GM21825 (cell line): ENCODE data around the gene RNF20.
"Not testable (repeated sequence)": the region's sequence is repeated elsewhere in the genome, so short reads cannot be mapped to it uniquely, and the experiment has no call there.

Experiments
- ATAC-seq: cut with Tn5 transposase; IDR thresholded peaks from one replicate; pipeline ENCODE4 v1.9.1; 2021; ENCODE audit warnings: mild to moderate bottlenecking, moderate library complexity; ENCODE audit not compliant: unreplicated experiment

Gene RNF20

GRCh38 chr9:101536351-101536750, 2.7 kb downstream of the RNF20 start:
- ATAC-seq, result no peak

DNA sequence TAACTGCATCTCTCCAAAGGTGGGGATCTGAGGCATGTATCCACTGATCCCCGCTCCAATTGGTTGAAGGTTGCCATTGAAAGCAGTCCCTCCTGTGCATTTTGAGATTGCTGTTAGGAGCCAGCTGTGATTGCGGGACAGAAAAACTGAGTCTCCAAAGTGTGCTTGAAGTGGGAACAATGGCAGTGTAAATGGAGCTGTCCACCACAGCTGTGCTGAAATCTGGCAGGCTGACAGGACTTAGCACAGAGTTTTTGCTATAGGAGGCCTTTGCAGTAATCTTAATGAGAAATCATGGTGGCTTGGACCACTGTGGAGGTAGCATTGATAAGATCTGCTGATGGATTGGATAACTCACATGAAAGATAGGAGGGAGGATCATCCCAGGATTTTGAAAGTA, 3.3 kb downstream of the RNF20 start:
- no peak for ATAC-seq

DNA sequence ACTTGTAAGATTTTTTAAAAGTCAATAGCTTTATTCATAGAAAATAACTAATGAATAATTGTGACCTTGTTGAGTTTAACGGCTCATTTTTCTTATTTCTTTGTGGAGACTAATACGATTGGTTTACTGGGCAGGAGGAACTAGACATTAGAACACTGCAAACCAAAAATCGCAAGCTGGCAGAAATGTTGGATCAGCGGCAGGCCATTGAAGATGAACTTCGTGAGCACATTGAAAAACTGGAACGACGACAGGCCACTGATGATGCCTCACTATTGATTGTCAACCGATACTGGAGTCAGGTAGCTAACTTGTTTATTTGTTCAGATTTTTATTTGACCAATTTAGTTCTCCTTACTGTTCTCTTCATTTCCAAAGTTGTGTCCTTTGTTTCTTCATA, 6.4 kb downstream of the RNF20 start:
- no peak for ATAC-seq

DNA sequence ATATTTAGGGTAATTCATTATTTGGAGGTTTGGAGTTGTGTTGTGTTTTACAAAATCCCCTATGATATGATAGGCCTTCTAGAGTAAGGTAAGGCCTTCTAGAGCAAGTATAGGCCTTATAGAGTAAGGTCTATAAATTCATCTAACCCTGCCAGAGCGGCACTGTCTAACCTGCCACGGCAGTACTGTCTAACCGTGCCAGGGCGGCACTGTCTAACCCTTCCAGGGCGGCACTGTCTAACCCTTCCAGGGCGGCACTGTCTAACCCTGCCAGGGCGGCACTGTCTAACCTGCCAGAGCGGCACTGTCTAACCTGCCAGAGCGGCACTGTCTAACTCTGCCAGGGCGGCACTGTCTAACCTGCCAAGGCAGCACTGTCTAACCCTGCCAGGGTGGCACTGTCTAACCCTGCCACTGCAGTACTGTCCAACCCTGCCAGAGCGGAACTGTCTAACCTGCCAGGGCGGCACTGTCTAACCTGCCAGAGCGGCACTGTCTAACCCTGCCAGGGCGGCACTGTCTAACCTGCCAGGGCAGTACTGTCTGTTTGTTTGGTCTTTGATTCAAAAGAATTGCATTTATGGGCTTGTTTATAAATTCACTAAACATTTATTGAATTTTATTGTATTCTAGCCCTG, 9.6 kb downstream of the RNF20 start:
- ATAC-seq, result no peak

DNA sequence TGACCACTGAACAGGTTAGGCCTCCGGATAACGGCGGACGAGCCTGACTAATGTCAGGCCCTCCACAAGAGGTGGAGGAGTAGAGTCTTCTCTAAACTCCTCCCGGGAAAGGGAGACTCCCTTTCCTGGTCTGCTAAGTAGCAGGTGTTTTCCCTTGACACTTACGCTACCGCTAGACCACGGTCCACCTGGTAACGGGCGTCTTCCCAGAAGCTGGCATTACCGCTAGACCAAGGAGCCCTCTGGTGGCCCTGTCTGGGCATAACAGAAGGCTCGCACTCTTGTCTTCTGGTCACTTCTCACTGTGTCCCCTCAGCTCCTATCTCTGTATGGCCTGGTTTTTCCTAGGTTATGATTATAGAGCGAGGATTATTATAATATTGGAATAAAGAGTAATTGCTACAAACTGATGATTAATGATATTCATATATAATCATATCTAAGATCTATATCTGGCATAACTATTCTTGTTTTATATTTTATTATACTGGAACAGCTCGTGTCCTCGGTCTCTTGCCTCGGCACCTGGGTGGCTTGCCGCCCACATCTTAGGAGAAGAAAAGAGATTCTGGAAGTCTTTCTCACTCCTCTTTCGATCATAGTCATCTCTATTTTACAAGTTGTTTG, 15.9 kb downstream of the RNF20 start:
- not testable (repeated sequence) for ATAC-seq

DNA sequence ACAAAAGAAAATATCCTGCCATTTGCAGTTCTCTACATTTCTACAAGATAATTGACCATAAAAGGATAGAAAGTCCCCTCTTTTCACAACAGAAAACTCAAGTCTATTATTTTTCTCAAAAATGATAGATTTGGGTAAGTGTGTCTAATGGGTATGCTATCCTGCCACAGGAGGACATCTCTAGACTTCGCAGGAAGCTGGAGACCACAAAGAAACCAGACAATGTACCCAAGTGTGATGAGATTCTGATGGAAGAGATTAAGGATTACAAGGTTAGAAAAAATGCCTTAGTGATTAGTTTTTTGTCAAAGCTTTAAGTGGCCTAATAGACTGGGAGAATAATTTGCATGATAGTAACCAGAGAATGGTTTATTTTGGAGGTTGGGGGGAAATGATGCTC, 28.1 kb downstream of the RNF20 start:
- ATAC-seq, result no peak

DNA sequence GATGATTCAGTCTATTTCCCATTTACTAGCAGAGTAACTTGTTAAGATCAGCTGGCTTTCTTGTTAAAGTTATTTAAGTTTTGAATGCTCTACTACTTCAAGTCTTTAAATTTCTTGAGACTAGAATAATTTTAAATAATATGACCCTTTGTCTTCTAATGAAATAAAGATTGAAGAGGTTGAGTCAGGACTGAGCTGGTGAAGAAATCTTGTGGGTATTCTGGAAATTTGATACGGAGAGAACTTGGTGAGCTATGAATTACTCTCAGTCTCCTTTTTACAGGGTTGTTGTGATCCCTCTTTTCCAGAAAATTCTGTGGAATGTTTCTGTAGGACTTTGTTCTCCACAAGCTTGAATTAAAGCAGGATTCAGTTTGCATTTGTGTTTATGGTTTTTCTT, 29.3 kb downstream of the RNF20 start:
- no peak for ATAC-seq

DNA sequence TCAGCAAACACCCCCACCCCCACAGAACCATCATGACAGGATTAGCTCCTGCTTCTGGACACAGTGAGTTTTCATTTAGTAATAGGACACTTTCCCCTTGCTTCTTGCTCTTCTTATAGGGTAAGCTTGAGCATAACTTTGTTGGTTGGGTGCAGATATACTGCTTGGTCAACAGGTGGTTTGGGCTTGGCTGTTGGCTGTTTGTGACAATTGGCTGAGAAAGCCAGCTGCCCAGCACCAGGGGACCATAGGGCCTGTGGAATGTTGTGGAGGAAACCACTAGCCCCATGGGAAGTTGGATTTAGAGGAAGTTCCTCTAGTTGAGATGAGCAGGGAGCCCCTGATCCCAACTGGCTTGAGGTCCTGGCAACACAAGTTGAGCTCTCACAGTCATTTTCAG, 30.6 kb downstream of the RNF20 start:
- no peak for ATAC-seq

GRCh38 chr9:101566904-101567724, 33.5 kb downstream of the RNF20 start:
- ATAC-seq, result no peak

DNA sequence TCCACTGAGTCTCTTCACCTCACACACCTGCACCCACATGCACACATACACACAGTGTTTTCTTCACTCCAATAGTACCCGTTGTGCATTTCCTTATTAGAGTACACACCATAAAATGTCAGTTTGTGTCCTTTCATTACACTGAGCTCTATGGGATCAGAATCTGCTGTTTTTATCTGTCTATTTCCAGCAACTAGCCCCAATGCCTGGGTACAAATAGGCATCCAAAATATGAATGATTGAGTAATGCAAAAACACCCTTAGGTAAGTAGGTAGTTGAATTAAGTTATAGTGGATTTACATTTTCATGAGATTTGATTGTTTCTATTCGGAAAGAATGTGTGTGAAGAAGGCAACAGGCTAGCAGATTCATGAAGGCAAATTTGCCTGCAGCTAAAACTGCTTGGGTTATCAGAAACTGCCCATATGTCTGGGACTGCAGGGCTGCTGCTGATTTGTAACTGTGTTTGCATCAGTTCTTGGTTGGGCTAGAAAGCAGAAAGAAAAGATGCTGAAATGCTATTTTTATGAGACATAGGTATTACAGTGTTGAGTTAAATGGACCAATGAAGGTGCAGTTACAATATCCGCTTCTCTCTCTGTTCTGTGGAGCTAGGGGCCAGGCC, 34.2 kb downstream of the RNF20 start:
- ATAC-seq, result no peak

- no peak for ATAC-seq
Measured at GRCh38 chr9:101569741-101570501, 36.3 kb downstream of the RNF20 start.

GRCh38 chr9:101571114-101571513, 37.5 kb downstream of the RNF20 start:
- ATAC-seq, result no peak

GRCh38 chr9:101572316-101572715, 38.7 kb downstream of the RNF20 start:
- ATAC-seq, result no peak

- no peak for ATAC-seq
Measured at GRCh38 chr9:101574731-101575333, 41.2 kb downstream of the RNF20 start.

GRCh38 chr9:101578378-101578777, 44.7 kb downstream of the RNF20 start:
- ATAC-seq, result peak; percentile 77

DNA sequence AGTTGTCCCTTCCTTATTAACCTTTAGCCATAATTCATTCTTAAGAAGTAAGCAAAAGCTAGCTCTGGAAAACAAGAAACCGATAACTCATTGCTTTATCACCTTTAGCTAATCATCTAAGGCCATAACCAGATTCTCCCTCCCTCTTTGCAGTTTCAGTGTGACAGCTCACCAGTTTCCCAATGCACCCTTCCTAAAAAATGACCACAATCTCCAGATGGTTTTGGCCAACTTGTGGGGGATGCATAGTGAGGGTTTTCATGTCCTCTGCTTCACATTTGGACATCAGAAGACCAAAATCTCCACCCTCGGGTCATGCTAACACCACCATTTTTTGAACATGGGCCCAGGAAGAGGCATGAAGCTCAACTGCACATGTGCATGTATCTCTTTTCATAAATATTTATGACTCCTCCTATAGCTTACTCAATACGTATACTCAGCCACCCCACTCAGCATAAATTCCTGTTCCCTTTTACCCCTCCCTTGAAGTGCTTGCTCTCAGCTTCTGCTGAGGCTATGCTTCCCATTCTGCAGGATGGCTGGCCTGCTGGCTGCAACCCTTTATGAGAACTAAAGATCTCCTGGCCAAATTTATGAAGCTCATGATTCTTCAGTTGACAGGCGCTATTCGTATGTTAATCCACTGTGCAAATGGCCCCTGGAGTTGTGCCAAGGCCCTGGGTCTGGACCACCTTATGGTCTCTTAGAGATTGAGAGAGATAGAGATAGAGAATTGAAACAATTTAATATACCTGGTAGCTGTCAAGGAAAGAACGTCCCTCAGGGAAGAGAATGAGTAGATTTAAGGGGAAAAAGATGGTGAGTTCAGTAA, 46.3 kb downstream of the RNF20 start:
- no peak for ATAC-seq

DNA sequence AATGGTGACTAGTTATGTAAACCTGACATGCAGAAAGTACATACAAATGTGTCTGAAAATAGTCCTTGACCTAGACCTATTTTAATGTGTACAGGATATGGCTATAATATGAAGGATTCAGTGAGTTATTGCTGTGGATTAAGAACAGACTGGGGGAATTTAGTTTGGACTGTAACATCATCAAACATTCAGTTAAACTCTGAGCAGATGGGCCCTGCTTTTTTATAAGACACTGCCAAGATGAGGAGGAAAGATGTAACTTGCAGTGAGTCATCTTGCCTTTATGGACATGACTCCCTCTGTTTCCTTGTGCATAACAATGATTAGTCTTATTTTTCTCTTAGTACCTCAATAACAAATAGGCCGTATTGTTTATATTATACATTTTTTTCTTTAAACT, 48.9 kb downstream of the RNF20 start:
- no peak for ATAC-seq

DNA sequence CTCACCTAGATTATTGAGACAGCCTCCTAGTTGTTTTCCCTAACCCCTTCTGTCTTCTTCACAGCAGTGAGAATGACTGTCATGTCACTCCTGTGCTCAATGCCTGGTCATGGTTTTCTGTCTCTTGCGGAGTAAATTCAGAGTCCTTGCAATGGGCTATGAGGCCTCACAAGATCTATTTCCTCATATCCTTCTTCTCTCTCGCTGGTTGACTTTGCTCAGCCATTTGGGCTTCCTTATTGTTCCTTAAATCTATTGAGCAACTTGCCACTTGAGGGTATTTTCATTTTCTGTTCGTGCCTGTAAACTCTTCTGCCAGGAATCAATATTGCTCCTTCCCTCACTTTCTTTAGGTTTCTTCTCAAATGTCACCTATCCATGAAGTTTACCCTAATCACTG, 52.1 kb downstream of the RNF20 start:
- ATAC-seq, result no peak

DNA sequence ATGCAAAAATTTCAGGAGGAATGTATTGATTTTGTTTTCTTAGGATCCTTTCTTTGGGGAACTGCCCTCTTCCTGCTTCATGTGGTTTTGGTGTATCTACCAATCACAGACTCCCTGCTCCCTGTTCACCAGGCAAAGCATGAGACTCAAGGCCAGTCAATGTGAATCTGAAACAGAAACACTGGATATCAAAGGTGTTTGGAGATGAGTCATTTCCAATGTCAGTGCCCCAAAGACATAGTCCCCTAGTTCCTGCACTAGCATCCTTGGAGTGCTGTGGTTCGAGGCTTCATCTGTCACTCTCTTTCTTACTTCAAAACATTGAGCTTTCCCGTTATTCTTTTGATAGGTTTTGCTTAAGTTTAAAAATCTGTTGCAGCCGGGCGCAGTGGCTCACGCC, 53.0 kb downstream of the RNF20 start:
- peak; percentile 90 for ATAC-seq
